ENCODE measurements around the gene DDTL.
A peak's percentile ranks its signal among the peaks of the same experiment; 100 is the strongest.
"Not testable (repeated sequence)": the region's sequence is repeated elsewhere in the genome, so short reads cannot be mapped to it uniquely, and the experiment has no call there.

DDTL gene

DNA sequence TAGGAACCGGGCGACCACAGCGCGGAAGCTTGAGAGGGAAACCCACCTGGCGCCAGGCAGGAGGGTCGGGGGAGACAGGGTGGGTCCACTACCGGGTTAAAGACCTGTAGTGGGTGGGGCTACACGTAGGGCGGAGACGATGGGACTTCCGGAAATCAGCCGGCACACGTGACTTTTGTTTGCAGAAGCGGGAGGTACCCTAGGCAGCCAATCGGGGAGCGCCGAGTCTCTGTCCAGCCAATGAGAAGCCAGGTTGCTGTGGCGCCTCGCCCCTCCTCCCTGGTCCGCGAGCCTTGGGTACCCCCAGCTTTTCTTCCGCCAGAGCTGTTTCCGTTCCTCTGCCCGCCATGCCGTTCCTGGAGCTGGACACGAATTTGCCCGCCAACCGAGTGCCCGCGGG is at the start of gene DDTL:
Gene DDTL (plus strand): TSS at position 321 of the 400 bp plus-strand sequence. CDS start 27 bp downstream, at position 348.
- not testable (repeated sequence) for DNase-seq (ENCODE audit: low read depth, low spot score)

DNA sequence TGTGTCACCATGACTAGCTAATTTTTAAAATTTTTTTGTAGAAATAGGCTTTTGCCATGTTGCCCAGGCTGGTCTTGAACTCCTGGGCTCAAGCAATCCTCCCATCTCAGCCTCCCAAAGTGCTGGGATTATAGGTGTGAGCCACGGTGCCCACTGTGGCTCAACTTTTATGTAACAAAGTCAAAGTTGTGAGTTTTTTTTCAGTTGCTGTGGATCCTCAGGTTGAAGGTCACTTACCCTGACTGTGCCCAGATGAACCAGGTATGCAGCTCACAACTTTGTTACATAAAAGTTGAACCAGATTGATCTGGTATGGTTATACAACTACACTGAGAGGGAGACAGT is 46.4 kb upstream of the DDTL start:
- DNase-seq (ENCODE audit: low read depth, low spot score) = not testable (repeated sequence)

DNA sequence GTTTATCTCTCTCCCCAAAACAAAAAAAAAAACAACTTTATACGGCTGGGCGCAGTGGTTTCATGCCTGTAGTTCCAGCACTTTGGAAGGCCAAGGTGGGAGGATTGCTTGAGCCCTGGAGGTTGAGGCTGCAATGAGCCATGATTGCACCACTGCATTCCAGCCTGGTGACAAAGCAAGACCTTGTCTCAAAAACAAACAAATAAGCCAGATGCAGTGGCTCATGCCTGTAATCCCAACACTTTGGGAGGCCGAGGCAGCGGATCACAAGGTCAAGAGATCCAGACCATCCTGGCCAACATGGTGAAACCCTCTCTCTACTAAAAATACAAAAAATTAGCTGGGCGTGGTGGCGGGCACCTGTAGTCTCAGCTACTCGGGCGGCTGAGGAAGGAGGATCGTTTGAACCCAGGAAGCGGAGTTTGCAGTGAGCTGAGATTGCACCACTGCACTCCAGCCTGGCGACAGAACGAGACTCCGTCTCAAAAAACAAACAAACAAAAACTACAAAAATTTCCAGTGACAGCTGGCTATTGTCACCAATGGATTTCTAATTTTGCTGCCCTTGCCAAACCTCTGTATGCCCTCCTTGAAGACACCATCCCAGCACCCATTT is 45.0 kb upstream of the DDTL start:
- DNase-seq (ENCODE audit: low read depth, low spot score) = not testable (repeated sequence)

- no peak for DNase-seq (ENCODE audit: low read depth, low spot score)
These were observed 43.8 kb upstream of the DDTL start for GRCh38 chr22:23922921-23923320.

- DNase-seq (ENCODE audit: low read depth, low spot score) = no peak
These were observed 41.6 kb upstream of the DDTL start for GRCh38 chr22:23925020-23925606.

- no peak for DNase-seq (ENCODE audit: low read depth, low spot score)
These were observed 40.1 kb upstream of the DDTL start for GRCh38 chr22:23926561-23926960.

DNA sequence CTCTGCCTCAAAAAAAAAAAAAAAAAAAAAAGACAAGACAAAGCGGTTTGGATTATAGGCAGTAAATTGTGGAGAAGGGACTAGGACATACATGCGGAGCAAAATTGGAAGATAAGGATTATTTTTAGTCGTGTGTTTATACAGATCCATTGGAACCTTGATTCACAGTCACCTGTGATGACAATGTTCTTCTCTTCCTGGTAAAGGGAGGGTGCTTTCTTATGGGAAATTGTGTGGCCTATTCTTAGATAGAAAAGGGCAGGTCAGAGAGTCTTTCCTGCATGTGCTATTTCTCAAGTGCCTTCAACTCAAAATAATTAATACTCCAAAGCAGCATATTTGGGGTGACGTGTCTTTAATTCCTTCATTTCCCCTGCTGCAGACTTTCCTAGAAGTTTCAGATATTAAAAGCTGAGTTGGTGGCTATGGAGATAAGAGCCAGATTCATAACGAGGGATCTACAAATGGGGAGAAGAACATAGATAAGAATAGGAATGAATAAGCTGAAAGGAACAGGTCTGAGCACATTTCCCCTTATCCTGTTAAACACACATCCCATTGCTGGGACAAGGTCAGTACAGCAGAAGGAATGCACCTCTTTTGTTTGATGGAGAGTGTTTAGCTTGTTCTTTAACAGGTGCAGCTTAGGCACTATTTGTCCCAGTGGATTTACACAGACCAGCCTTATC is 28.2 kb upstream of the DDTL start:
- no peak for DNase-seq (ENCODE audit: low read depth, low spot score)

- DNase-seq (ENCODE audit: low read depth, low spot score) = no peak
These were observed 27.7 kb upstream of the DDTL start for GRCh38 chr22:23939017-23939357.

GRCh38 chr22:23940166-23940565 is 26.5 kb upstream of the DDTL start:
- not testable (repeated sequence) for DNase-seq (ENCODE audit: low read depth, low spot score)

DNA sequence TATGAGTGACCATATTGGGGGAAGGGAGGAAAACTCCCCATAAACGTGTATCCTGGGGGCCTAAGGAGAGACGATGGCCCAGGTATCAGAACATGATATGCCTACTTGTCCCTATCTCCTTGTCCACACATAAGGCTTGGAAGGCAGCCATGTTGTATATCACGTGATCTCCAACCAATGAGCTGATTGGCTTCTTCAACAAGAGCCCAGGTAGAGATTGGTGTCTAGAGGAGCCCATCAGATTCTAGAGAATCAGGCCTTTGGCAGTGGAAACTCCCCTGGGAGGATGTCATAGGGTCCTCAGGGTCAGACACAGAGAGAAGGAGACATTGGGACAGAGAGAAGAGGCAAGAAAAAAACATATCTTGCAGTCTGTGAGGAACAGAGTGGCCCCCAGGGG is 19.3 kb upstream of the DDTL start:
- DNase-seq (ENCODE audit: low read depth, low spot score) = not testable (repeated sequence)

- DNase-seq (ENCODE audit: low read depth, low spot score) = not testable (repeated sequence)
These were observed 16.9 kb upstream of the DDTL start for GRCh38 chr22:23949764-23950163.

DNA sequence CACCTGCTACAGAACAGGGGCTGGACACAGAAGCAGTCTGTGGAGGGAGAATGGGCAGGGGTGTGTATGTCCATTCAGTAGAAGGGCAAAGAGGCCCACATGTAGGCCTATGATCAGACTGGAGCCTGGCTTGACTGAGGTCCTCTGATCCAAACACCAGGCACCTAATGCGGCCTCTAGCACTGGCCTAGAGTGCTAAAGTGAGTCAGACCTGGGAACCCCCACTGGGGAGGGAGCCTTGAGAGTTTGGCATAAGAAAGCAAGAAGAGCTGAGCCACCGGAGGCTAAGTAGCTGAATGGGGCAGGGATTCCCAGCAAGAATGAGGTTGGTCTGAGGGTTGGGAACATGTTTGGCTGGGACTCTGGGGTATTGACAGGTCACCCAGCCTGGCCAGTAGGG is 15.3 kb upstream of the DDTL start:
- DNase-seq (ENCODE audit: low read depth, low spot score) = not testable (repeated sequence)

- not testable (repeated sequence) for DNase-seq (ENCODE audit: low read depth, low spot score)
These were observed 13.8 kb upstream of the DDTL start for GRCh38 chr22:23952794-23953405.

- DNase-seq (ENCODE audit: low read depth, low spot score) = not testable (repeated sequence)
These were observed 13.2 kb upstream of the DDTL start for GRCh38 chr22:23953485-23953884.

DNA sequence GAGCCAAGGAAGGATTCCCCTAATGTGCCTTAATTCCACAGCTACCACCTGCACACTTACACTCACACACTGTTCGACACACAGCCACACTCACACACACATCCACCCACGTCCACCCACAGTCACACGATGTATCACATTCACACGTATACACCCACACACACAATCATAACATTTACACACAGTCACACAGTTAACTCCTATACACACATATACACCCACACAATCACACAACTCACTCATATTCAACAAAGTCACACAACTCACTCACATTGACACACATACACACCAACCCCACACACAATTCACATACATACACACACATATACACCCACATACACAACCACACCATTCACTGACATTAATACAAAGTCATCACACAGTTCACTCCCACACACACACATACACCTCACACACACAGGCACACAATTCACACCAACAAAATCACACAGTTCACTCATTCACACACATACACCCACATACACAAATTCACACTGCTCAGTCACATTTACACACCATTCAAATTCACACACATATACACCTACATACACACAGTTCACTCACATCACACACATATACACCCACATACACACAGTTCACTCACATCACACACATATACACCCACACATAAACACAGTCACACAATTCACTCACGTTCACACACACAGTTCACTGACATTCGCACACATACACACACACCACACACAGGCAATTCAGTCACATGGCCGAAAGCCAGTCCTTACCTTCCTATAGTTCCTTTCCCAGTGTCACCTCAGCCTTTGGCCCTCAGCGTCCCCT is 12.3 kb upstream of the DDTL start:
- DNase-seq (ENCODE audit: low read depth, low spot score) = not testable (repeated sequence)

GRCh38 chr22:23954991-23955305 is 11.7 kb upstream of the DDTL start:
- DNase-seq (ENCODE audit: low read depth, low spot score) = not testable (repeated sequence)

- DNase-seq (ENCODE audit: low read depth, low spot score) = not testable (repeated sequence)
These were observed 10.8 kb upstream of the DDTL start for GRCh38 chr22:23955886-23956285.

GRCh38 chr22:23956301-23956900 is 10.3 kb upstream of the DDTL start:
- peak; percentile 39 for DNase-seq (ENCODE audit: low read depth, low spot score)

- not testable (repeated sequence) for DNase-seq (ENCODE audit: low read depth, low spot score)
These were observed 5.5 kb upstream of the DDTL start, which contains the start of gene GSTT2B for GRCh38 chr22:23961084-23961771. Gene GSTT2B (minus strand): TSS chr22:23961195. CDS start chr22:23961131, 64 bp downstream.

DNA sequence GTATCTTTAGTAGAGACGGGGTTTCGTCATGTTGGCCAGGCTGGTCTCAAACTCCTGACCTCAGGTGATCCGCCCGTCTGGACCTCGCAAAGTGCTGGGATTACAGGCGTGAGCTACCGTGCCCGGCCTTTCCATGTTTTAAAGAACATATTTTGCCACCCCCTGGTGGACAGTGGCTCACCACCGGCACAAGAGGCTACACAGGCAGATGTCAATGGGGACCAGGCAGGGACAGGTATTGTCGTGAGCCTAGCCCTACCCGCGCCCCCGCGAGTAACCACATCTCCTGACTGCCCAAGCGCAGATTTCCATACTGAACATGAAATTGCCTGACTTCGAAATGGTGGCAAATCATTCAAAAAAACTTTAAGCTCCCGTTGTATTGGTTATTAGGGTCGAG is 594 bp upstream of the DDTL start:
- DNase-seq (ENCODE audit: low read depth, low spot score) = not testable (repeated sequence)

- no peak for DNase-seq (ENCODE audit: low read depth, low spot score)
These were observed 2.4 kb downstream of the DDTL start for GRCh38 chr22:23969071-23969470.

Measured in smooth muscle cell of the brain vasculature (primary cell).